Effector CD8-positive, alpha-beta T cell (primary cell): ENCODE results near the gene RPL39L.
A peak's percentile ranks its signal among the peaks of the same experiment; 100 is the strongest.
"Not testable (repeated sequence)": the region's sequence is repeated elsewhere in the genome, so short reads cannot be mapped to it uniquely, and the experiment has no call there.

Experiments
- DNase-seq: peaks from one replicate; lab custom pipeline; 2025; lab: John Stamatoyannopoulos, UW

Gene RPL39L

GRCh38 chr3:187139895-187140253 is 578 bp upstream of the RPL39L start:
- DNase-seq, result no peak

GRCh38 chr3:187136936-187137335 is 2.4 kb downstream of the RPL39L start:
- no peak for DNase-seq

- no peak for DNase-seq
These were observed 3.0 kb downstream of the RPL39L start for GRCh38 chr3:187136337-187136736.

- not testable (repeated sequence) for DNase-seq
These were observed 4.1 kb downstream of the RPL39L start for GRCh38 chr3:187135172-187135690.

- DNase-seq, result not testable (repeated sequence)
These were observed 6.1 kb downstream of the RPL39L start for GRCh38 chr3:187133181-187133580.

GRCh38 chr3:187132666-187133065 is 6.6 kb downstream of the RPL39L start:
- DNase-seq, result no peak

- no peak for DNase-seq
These were observed 7.3 kb downstream of the RPL39L start for GRCh38 chr3:187131981-187132380.

- DNase-seq, result no peak
These were observed 8.8 kb downstream of the RPL39L start for GRCh38 chr3:187130346-187131066.

- DNase-seq, result no peak
These were observed 13.8 kb downstream of the RPL39L start for GRCh38 chr3:187125319-187126031.

- DNase-seq, result no peak
These were observed 17.0 kb downstream of the RPL39L start for GRCh38 chr3:187122261-187122660.

- DNase-seq, result no peak
These were observed 19.0 kb downstream of the RPL39L start for GRCh38 chr3:187120326-187120725.

GRCh38 chr3:187114511-187114910 is 24.8 kb downstream of the RPL39L start:
- no peak for DNase-seq

GRCh38 chr3:187112934-187113793 is 26.1 kb downstream of the RPL39L start:
- DNase-seq, result no peak

GRCh38 chr3:187110156-187110555 is 29.1 kb downstream of the RPL39L start:
- no peak for DNase-seq

- DNase-seq, result no peak
These were observed 31.3 kb downstream of the RPL39L start for GRCh38 chr3:187107989-187108388.

GRCh38 chr3:187105700-187106099 is 33.6 kb downstream of the RPL39L start:
- DNase-seq, result no peak

- no peak for DNase-seq
These were observed 34.4 kb downstream of the RPL39L start for GRCh38 chr3:187104933-187105332.

- DNase-seq, result no peak
These were observed 35.0 kb downstream of the RPL39L start for GRCh38 chr3:187104342-187104741.

- DNase-seq, result no peak
These were observed 36.0 kb downstream of the RPL39L start for GRCh38 chr3:187103251-187103650.

- DNase-seq, result no peak
These were observed 37.1 kb downstream of the RPL39L start for GRCh38 chr3:187102073-187102634.

- peak; percentile 25 for DNase-seq
These were observed 37.9 kb downstream of the RPL39L start for GRCh38 chr3:187101184-187102072.
